Endothelial cell of umbilical vein (primary cell): ENCODE data around the gene TAS1R1. TPM values are rescaled to one million over a fixed set of nuclear protein-coding genes. Genes with fewer than 3 reads are reported as not detected.

Experiments
- BruUV-seq: library from RNA; stranded (reverse); fragments of 400-500 nt; replicated peaks from 2 replicates; lab custom pipeline; 2021; lab: Mats Ljungman, UMichigan
- CTCF ChIA-PET: fragments of 300-600, 350-600 bp; sonication (Branson Sonifier 250); formaldehyde crosslinking; loops from one replicate; lab custom pipeline; 2021; ENCODE audit warnings: antibody characterized with exemption, inconsistent platforms; lab: Charles Lee
- POLR2A ChIA-PET: fragments of 300-600, 350-600 bp; sonication (Branson Sonifier 250); formaldehyde crosslinking; loops from one replicate; lab custom pipeline; 2021; ENCODE audit warnings: antibody characterized with exemption, inconsistent platforms; lab: Charles Lee
- DNase-seq: peaks from one replicate; pipeline ENCODE4 v3.0.0-alpha.2; 2011; ENCODE audit warnings: low read depth, low spot score
- FAIRE-seq: peaks from 2 replicates; lab custom pipeline; 2011; peaks lifted over from hg19 to GRCh38; lab: Jason Lieb, UNC
- H2AFZ ChIP-seq: 2 replicates; pipeline ENCODE4 v1.6.0; 2012; ENCODE audit warnings: low read depth, low read length, control low read depth, inconsistent platforms
- H3K27ac ChIP-seq: 2 replicates; pipeline ENCODE4 v1.5.1; 2011; ENCODE audit warnings: low read depth, mild to moderate bottlenecking, control low read depth, low read length, moderate library complexity; ENCODE audit not compliant: insufficient read depth
- H3K27me3 ChIP-seq, 2 experiments: 2 replicates each; pipeline versions ENCODE4 v1.6.0 to v1.6.1; 2011; ENCODE audit warnings: low read length in 2 of 2, mixed read lengths in 1 of 2; ENCODE audit not compliant: control insufficient read depth in 2 of 2, insufficient read depth in 2 of 2
- H3K36me3 ChIP-seq, 2 experiments: 2 replicates in 1 of 2; 3 replicates in 1 of 2; pipeline ENCODE4 v1.5.1; 2011; ENCODE audit warnings: low read length in 2 of 2, mild to moderate bottlenecking in 1 of 2, moderate library complexity in 1 of 2; ENCODE audit not compliant: control insufficient read depth in 2 of 2, insufficient read depth in 2 of 2; ENCODE audit errors: extremely low read depth in 1 of 2
- H3K4me1 ChIP-seq: 3 replicates; pipeline ENCODE4 v1.5.1; 2011; ENCODE audit warnings: mild to moderate bottlenecking, low read length; ENCODE audit not compliant: control insufficient read depth, insufficient read depth; ENCODE audit errors: extremely low read depth
- H3K4me2 ChIP-seq: 2 replicates; pipeline ENCODE4 v1.6.1; 2011; ENCODE audit warnings: low read length, control low read depth, mixed read lengths; ENCODE audit not compliant: insufficient read depth
- H3K4me3 ChIP-seq, 3 experiments: fragments of 200-600 bp in 1 of 3; sonication (generic), shearing (Covaris generic) in 1 of 3; replicated peaks in 1 of 3; 2 replicates each; pipeline ENCODE4 v1.5.1; 2011 to 2016; ENCODE audit warnings: control low read depth in 3 of 3, low read length in 3 of 3, mild to moderate bottlenecking in 2 of 3, inconsistent platforms in 1 of 3, low read depth in 1 of 3, moderate library complexity in 1 of 3; ENCODE audit not compliant: insufficient read depth in 1 of 3
- H3K79me2 ChIP-seq: 2 replicates; pipeline ENCODE4 v1.6.0; 2012; ENCODE audit warnings: low read length, inconsistent platforms; ENCODE audit not compliant: control insufficient read depth, insufficient read depth
- H3K9ac ChIP-seq: replicated peaks from 2 replicates; pipeline ENCODE3; 2011; ENCODE audit warnings: low read length, control low read depth; ENCODE audit not compliant: insufficient read depth; ENCODE audit errors: extremely low read depth
- H3K9me1 ChIP-seq: replicated peaks from 3 replicates; pipeline ENCODE4 v1.6.0; 2011; ENCODE audit warnings: mild to moderate bottlenecking, low read length; ENCODE audit not compliant: control insufficient read depth, insufficient read depth; ENCODE audit errors: extremely low read depth
- H3K9me3 ChIP-seq: replicated peaks from 2 replicates; pipeline ENCODE4 v1.5.1; 2012; ENCODE audit warnings: low read length, inconsistent platforms; ENCODE audit not compliant: control insufficient read depth, insufficient read depth
- H4K20me1 ChIP-seq: replicated peaks from 2 replicates; pipeline ENCODE3; 2011; ENCODE audit warnings: mild to moderate bottlenecking, low read length; ENCODE audit not compliant: control insufficient read depth, insufficient read depth; ENCODE audit errors: extremely low read depth
- CTCF ChIP-seq, 2 donors: IDR thresholded peaks; 1 replicate in 1 of 2; 2 replicates in 1 of 2; pipeline ENCODE4 v1.5.1; 2011; ENCODE audit warnings: low read length in 2 of 2, mild to moderate bottlenecking in 2 of 2, moderate library complexity in 2 of 2, control low read depth in 1 of 2, inconsistent platforms in 1 of 2, low read depth in 1 of 2; ENCODE audit not compliant: insufficient read depth in 1 of 2; ENCODE audit errors: extremely low read depth in 1 of 2
- EZH2 ChIP-seq: IDR thresholded peaks from 2 replicates; pipeline ENCODE4 v1.6.1; 2012; ENCODE audit warnings: borderline replicate concordance, low read depth, mild to moderate bottlenecking, moderate library complexity, low read length, inconsistent platforms; ENCODE audit not compliant: severe bottlenecking
- FOS ChIP-seq: IDR thresholded peaks from 2 replicates; pipeline ENCODE4 v1.6.1; 2011; ENCODE audit warnings: mild to moderate bottlenecking, low read length, moderate library complexity, borderline replicate concordance; ENCODE audit not compliant: insufficient read depth
- GATA2 ChIP-seq: IDR thresholded peaks from 2 replicates; pipeline ENCODE4 v1.7.0; 2011; ENCODE audit warnings: low read depth, mild to moderate bottlenecking, moderate library complexity, mixed read lengths, low read length; ENCODE audit not compliant: insufficient read length, insufficient read depth
- JUN ChIP-seq: IDR thresholded peaks from 2 replicates; pipeline ENCODE4 v1.6.1; 2011; ENCODE audit warnings: borderline replicate concordance, low read depth; ENCODE audit not compliant: insufficient read length, insufficient read depth
- MAX ChIP-seq: IDR thresholded peaks from 2 replicates; pipeline ENCODE4 v1.6.1; 2011; ENCODE audit not compliant: insufficient read depth, insufficient read length
- MYC ChIP-seq: IDR thresholded peaks from one replicate; pipeline ENCODE4 v1.6.1; 2011; ENCODE audit warnings: mild to moderate bottlenecking, low read depth, low read length
- POLR2A ChIP-seq: IDR thresholded peaks from 2 replicates; pipeline ENCODE4 v1.6.1; 2012; ENCODE audit warnings: low read depth, mild to moderate bottlenecking, control low read depth, low read length
- POLR2AphosphoS5 ChIP-seq: IDR thresholded peaks from 2 replicates; pipeline ENCODE4 v1.6.1; 2012; ENCODE audit warnings: low read depth, mild to moderate bottlenecking, control low read depth, low read length, moderate library complexity; ENCODE audit not compliant: insufficient read depth
- dilution Hi-C: fragments of 300-500 bp; cut with MboI; formaldehyde crosslinking; loops from one replicate; pipeline ENCODE4 v1.15.0; 2019; ENCODE audit warnings: low sequenced_read_pairs; ENCODE audit not compliant: extremely low pct_ligation_motif_present
- intact Hi-C: fragments of 100-400 bp; cut with micrococcal nuclease; formaldehyde crosslinking; loops from one replicate; pipeline ENCODE4 v1.10.0; 2022
- polyA plus RNA-seq, 4 experiments: library from polyadenylated mRNA; depleted of rRNA in 3 of 4; stranded (reverse) in 3 of 4; unstranded in 1 of 4; fragments of >200 nt; gene quantifications; 2 replicates each; pipeline versions ENCODE4 v1.2.1 to v1.2.3, GENCODE V29; 2011 to 2012; ENCODE audit warnings: missing spikeins in 1 of 4
- total RNA-seq: library from RNA; stranded (reverse); gene quantifications from 2 replicates; pipeline ENCODE4 v1.2.3, GENCODE V29; 2021

TAS1R1 gene
- total and polyA plus RNA-seq, 2 donors (not counting 3 experiments of a cell fraction or from before 2014, with no cell fraction given), result not detected

- H3K4me1 ChIP-seq, result no peaks in the 10 kb centered on the region
- no peak for TF ChIP-seq CTCF (IDR thresholded peaks at IDR 0.05; ENCODE audit: extremely low read depth in 1 of 2, insufficient read depth in 1 of 2, low read depth in 1 of 2, low read length in 2 of 2)
- no peak for TF ChIP-seq MAX
- TF ChIP-seq GATA2, result no peak
- TF ChIP-seq FOS, result no peak
- no peak for TF ChIP-seq MYC
- TF ChIP-seq EZH2, result no peak
- no peak for TF ChIP-seq JUN
- TF ChIP-seq POLR2AphosphoS5, result no peak
- no peak for TF ChIP-seq POLR2A
- H3K9me1 ChIP-seq, result no peaks in the 10 kb centered on the region
- no peak overlapping the region for H3K4me3 ChIP-seq
- no peaks in the 10 kb centered on the region for H3K9me3 ChIP-seq
- BruUV-seq, result no TSS peak
- no peak overlapping the region for H2AFZ ChIP-seq
- no peaks in the 10 kb centered on the region for H3K36me3 ChIP-seq
- intact Hi-C loops (no loop called here), dilution Hi-C loops (no loop called here)
- H3K79me2 ChIP-seq, result no peaks in the 10 kb centered on the region
- POLR2A ChIA-PET, result no interaction called here
- no peaks in the 10 kb centered on the region for H4K20me1 ChIP-seq
- H3K27ac ChIP-seq, result no peak overlapping the region
- peaks cover 0 to 18% of the 10 kb centered on the region in 2 experiments for H3K27me3 ChIP-seq
- H3K4me2 ChIP-seq, result no peak overlapping the region
- FAIRE-seq, result no peak
- CTCF ChIA-PET, result no interaction called here
- H3K9ac ChIP-seq, result no peak overlapping the region
- no peak for DNase-seq
Observed at GRCh38 chr1:6560267-6560666, 5.2 kb downstream of the TAS1R1 start.
